HepG2 (cell line): ENCODE data around the gene ZBTB45. TPM values are rescaled to one million over a fixed set of nuclear protein-coding genes. Genes with fewer than 3 reads are reported as not detected.

Experiments used
- AGO2 ChIP-seq: fragments of 200-400 bp; formaldehyde crosslinking; optimal IDR thresholded peaks from 2 replicates; pipeline ENCODE3; 2017; ENCODE audit warnings: mild to moderate bottlenecking, low read depth, low read length, moderate library complexity
- ATF6 ChIP-seq: sonication (generic); formaldehyde crosslinking; conservative IDR thresholded peaks from 2 replicates; pipeline ENCODE4 v1.4.0; 2020; ENCODE audit warnings: missing genetic modification reagents
- CERS6 ChIP-seq: sonication (generic); formaldehyde crosslinking; IDR thresholded peaks from 2 replicates; pipeline ENCODE4 v1.5.0; 2020; ENCODE audit warnings: missing genetic modification reagents
- ELF4 ChIP-seq: sonication (generic); formaldehyde crosslinking; IDR thresholded peaks from 2 replicates; pipeline ENCODE4 v1.5.0; 2020; ENCODE audit warnings: missing genetic modification reagents, mild to moderate bottlenecking, moderate library complexity, borderline replicate concordance
- NFAT5 ChIP-seq: sonication (generic); formaldehyde crosslinking; IDR thresholded peaks from 2 replicates; pipeline ENCODE4 v1.4.0; 2020; ENCODE audit warnings: missing genetic modification reagents
- RBM22 ChIP-seq: fragments of 200-400 bp; formaldehyde crosslinking; optimal IDR thresholded peaks from 2 replicates; pipeline ENCODE3; 2017; ENCODE audit warnings: mild to moderate bottlenecking, low read length, moderate library complexity
- SP140L ChIP-seq: sonication (generic); formaldehyde crosslinking; IDR thresholded peaks from 2 replicates; pipeline ENCODE4 v1.4.0; 2020; ENCODE audit warnings: missing genetic modification reagents, borderline replicate concordance
- SP5 ChIP-seq: IDR thresholded peaks from 2 replicates; pipeline ENCODE4 v1.6.1; 2016; ENCODE audit warnings: low read depth, borderline replicate concordance
- THAP7 ChIP-seq: sonication (generic); formaldehyde crosslinking; IDR thresholded peaks from 2 replicates; pipeline ENCODE4 v1.8.1; 2023; ENCODE audit warnings: mild to moderate bottlenecking, missing genetic modification reagents
- ZNF160 ChIP-seq: sonication (generic); formaldehyde crosslinking; IDR thresholded peaks from 2 replicates; pipeline ENCODE4 v1.8.0; 2022; ENCODE audit warnings: mild to moderate bottlenecking, inconsistent platforms, missing genetic modification reagents
- ZNF3 ChIP-seq: IDR thresholded peaks from 2 replicates; pipeline ENCODE4 v1.7.0; 2017; ENCODE audit warnings: inconsistent platforms
- ZNF30 ChIP-seq: sonication (generic); formaldehyde crosslinking; IDR thresholded peaks from 2 replicates; pipeline ENCODE4 v1.5.0; 2020; ENCODE audit warnings: mild to moderate bottlenecking, missing genetic modification reagents
- ZNF558 ChIP-seq: sonication (generic); formaldehyde crosslinking; IDR thresholded peaks from 2 replicates; pipeline ENCODE4 v1.9.0; 2022; ENCODE audit warnings: mild to moderate bottlenecking, missing genetic modification reagents, borderline replicate concordance
- ZNF710 ChIP-seq: sonication (generic); formaldehyde crosslinking; IDR thresholded peaks from 2 replicates; pipeline ENCODE4 v1.5.0; 2020; ENCODE audit warnings: mild to moderate bottlenecking, missing genetic modification reagents, borderline replicate concordance
- ZNF740 ChIP-seq: sonication (generic); formaldehyde crosslinking; IDR thresholded peaks from 2 replicates; pipeline ENCODE4 v1.4.0; 2020; ENCODE audit warnings: missing genetic modification reagents
- polyA plus RNA-seq, 8 experiments: library from polyadenylated mRNA; depleted of rRNA in 3 of 8; stranded (reverse) in 7 of 8; unstranded in 1 of 8; fragments of >200 nt; fragmentation: Illumina TruSeq in 4 of 8; extraction: Trizol in 4 of 8; gene quantifications; 2 replicates each; pipeline versions ENCODE4 v1.2.1 to v1.2.3, GENCODE V29; 2011 to 2016; ENCODE audit warnings: low read depth in 4 of 8, missing spikeins in 1 of 8, mixed read lengths in 1 of 8; ENCODE audit not compliant: insufficient read depth in 1 of 8
- total RNA-seq, 5 experiments: library from RNA; depleted of rRNA; stranded (reverse); fragments of >200 nt; fragmentation: Illumina TruSeq; extraction: Trizol; gene quantifications; 2 replicates each; pipeline ENCODE4 v1.2.3, GENCODE V29; 2016; ENCODE audit warnings: low read depth in 1 of 5

The ZBTB45 gene
- total and polyA plus RNA-seq, 2 of the 13 experiments (the other 11 are each of a cell fraction or from before 2014, with no cell fraction given), result 3.0 to 3.7 TPM

- no peak for TF ChIP-seq CERS6 (CRISPR knock-in tag)
- peak; percentile 95 for TF ChIP-seq AGO2
- TF ChIP-seq ELF4, result no peak
- no peak for TF ChIP-seq ZNF740 (CRISPR knock-in tag)
- peak; percentile 70; the same call in 1 of the 2 replicates for TF ChIP-seq NFAT5 (CRISPR knock-in tag)
- no peak for TF ChIP-seq SP140L (CRISPR knock-in tag)
- no peak for TF ChIP-seq ATF6 (CRISPR knock-in tag)
- TF ChIP-seq ZNF710, result peak; percentile 64
- TF ChIP-seq ZNF558 (CRISPR knock-in tag), result no peak; the same call in 1 of the 2 replicates
- no peak for TF ChIP-seq ZNF3
- TF ChIP-seq THAP7, result no peak
- TF ChIP-seq SP5 (CRISPR knock-in tag), result 0 out of 2 replicates have a peak, but pooled peaks have one; percentile 19
- no peak for TF ChIP-seq ZNF30 (CRISPR knock-in tag)
- peak; percentile 73; the same call in 1 of the 2 replicates for TF ChIP-seq ZNF160 (CRISPR knock-in tag)
- no peak for TF ChIP-seq RBM22
Measured at GRCh38 chr19:58513694-58514563, 5.7 kb downstream of the ZBTB45 start (continued).
